Measurements from ENCODE around the gene PRR11. TPM values are rescaled to one million over a fixed set of nuclear protein-coding genes. Genes with fewer than 3 reads are reported as not detected.
A peak's percentile ranks its signal among the peaks of the same experiment; 100 is the strongest.

Gene PRR11
- total RNA-seq, 1 experiment from 2014 or later, result 90.4 TPM

- TF ChIP-seq ZNF532 (CRISPR knock-in tag; IDR thresholded peaks at IDR 0.05; ENCODE audit: borderline replicate concordance), result no peak
- TF ChIP-seq ATF6 (CRISPR knock-in tag; IDR thresholded peaks at IDR 0.05), result no peak
- no peak for TF ChIP-seq PREB (CRISPR knock-in tag; IDR thresholded peaks at IDR 0.05; ENCODE audit: borderline replicate concordance)
- TF ChIP-seq HMGXB4 (CRISPR knock-in tag; IDR thresholded peaks at IDR 0.05), result no peak
- TF ChIP-seq NFATC4 (CRISPR knock-in tag; IDR thresholded peaks at IDR 0.05), result no peak
These were observed 4.8 kb downstream of the PRR11 start (continued) for GRCh38 chr17:59160157-59161025.

- Mint-ChIP-seq H3K27ac (no peak overlapping the region; the same call in 1 of the 2 replicates), H3K4me3 (no peak overlapping the region), H3K36me3 (no peaks in the 10 kb centered on the region), H3K27me3 (ENCODE audit: low read depth) (no peaks in the 10 kb centered on the region), H3K4me1 (peaks cover 17% of the 10 kb centered on the region), H3K9me3 (no peaks in the 10 kb centered on the region)
- CTCF ChIA-PET, result no interaction called here
- DNase-seq (ENCODE audit: low spot score), result no peak
- no peak for ATAC-seq
- POLR2A ChIA-PET, result no interaction called here
- TF ChIP-seq NR1H2 (CRISPR knock-in tag; IDR thresholded peaks at IDR 0.05) (no peak), CREB1 (CRISPR knock-in tag; IDR thresholded peaks at IDR 0.05) (no peak), GABPB1 (CRISPR knock-in tag; IDR thresholded peaks at IDR 0.05) (no peak), ZNF416 (CRISPR knock-in tag; IDR thresholded peaks at IDR 0.05) (no peak), IRF2 (CRISPR knock-in tag; IDR thresholded peaks at IDR 0.05; ENCODE audit: borderline replicate concordance, low read depth) (no peak)
These were observed 5.9 kb downstream of the PRR11 start for GRCh38 chr17:59161477-59161876.

GRCh38 chr17:59165933-59166342 lies 10.4 kb downstream of the PRR11 start:
- no peaks in the 10 kb centered on the region for H3K9me3 Mint-ChIP-seq
- H3K4me1 Mint-ChIP-seq, result peaks cover 3% of the 10 kb centered on the region
- H3K4me3 Mint-ChIP-seq, result no peak overlapping the region
- POLR2A ChIA-PET, result interaction anchor here (1.1 to 1.4 kb wide), 2 partner anchors 9 to 11 kb away, joined by 3 read pairs; partner anchors contain the start of genes PRR11 and SKA2
- peak; percentile 99 for ATAC-seq
- H3K36me3 Mint-ChIP-seq, result peaks cover 9% of the 10 kb centered on the region
- TF ChIP-seq CTCF (IDR thresholded peaks at IDR 0.05) (peak; percentile 44; the same call in 1 of the 2 replicates), CDX4 (CRISPR knock-in tag; IDR thresholded peaks at IDR 0.05; ENCODE audit: borderline replicate concordance) (no peak), MXD4 (CRISPR knock-in tag; IDR thresholded peaks at IDR 0.05; ENCODE audit: borderline replicate concordance) (no peak)
- CTCF ChIA-PET, result interaction anchor here (1.7 kb wide), 1 partner anchor 11 kb away, joined by 18 read pairs; the partner anchor contains the start of genes PRR11 and SKA2
- peak overlapping the region; percentile 82 for H3K27ac Mint-ChIP-seq
- DNase-seq (ENCODE audit: low spot score), result peak; percentile 57
- no peaks in the 10 kb centered on the region for H3K27me3 Mint-ChIP-seq (ENCODE audit: low read depth)
